GM13977 (cell line): Measurements from ENCODE around the gene HEY2.

Experiments used
- DNase-seq: peaks from one replicate; pipeline ENCODE4 v3.0.0; 2012; ENCODE audit warnings: low spot score
- CTCF ChIP-seq: IDR thresholded peaks from 2 replicates; pipeline ENCODE4 v1.5.1; 2012; ENCODE audit warnings: mild to moderate bottlenecking, control low read depth; ENCODE audit not compliant: insufficient read depth; ENCODE audit errors: extremely low read depth, missing control alignments
- in situ Hi-C: fragments of 300-500 bp; cut with MboI; formaldehyde crosslinking; loops from one replicate; pipeline ENCODE4 v1.12.0; 2022; ENCODE audit warnings: low sequenced_read_pairs, low pct_unique_long_range_greater_than_20kb, mixed read lengths, inconsistent platforms; ENCODE audit not compliant: unreplicated experiment

The HEY2 gene

DNA sequence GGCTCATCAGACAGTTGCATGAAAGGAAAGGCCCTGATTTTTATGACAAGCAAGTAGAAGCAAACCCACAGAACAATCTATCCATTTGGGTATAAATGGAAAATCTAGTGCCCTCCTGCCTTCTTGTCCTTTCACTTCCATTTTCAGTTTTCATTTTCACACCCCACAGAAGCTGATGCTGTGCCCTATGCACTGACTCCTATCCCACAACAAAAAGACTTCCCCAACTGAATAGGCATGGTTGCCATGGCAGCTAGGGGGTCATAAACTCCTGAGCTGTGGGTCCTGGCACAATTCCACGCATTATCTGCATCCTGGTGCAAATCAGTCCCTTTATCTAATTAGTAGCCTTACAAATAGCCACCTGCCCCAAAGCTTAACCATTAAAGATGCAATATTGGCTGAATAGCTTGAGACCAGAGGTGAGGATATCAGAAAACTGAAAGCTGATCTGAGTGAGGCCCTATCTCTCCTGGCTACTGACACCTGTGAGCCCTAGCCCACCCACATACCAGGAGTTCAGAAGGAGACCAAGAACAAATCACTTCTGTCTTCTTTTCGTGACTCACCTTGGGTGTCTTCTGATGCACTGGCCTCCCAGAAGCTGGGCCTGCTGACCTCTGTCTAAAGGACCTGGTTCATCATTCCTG is 34.9 kb upstream of the HEY2 start:
- in situ Hi-C loops = no loop called here
- no peak for TF ChIP-seq CTCF
- peak; percentile 6 for DNase-seq

DNA sequence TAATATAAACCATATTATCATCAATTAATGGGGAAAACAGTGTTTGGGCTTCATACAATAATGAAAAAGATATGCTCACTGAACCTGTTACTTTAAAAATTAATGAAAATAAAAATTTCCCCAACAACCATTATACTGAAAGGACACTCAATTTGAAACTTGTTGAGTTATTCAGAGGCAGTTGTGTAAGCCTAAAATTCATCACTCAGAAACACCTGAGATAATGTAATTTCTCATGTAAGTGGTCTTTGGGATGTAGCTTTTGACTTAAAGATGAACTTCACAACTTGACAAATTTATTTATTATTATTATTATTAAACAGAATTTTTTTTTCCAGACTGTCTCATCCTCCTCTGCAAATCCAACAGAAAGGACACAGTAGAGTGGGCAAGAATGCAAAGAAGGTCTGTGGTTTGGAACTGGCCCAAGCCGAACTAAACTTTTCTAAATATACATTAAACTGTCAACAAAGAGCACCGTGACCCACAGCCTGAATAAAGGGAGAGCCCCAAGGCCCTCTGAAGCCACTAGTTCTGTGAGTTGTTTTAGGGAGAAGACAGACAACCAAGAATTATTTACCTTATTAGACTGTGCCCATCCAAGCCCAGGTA is 32.2 kb upstream of the HEY2 start:
- in situ Hi-C loops = no loop called here
- TF ChIP-seq CTCF = no peak
- DNase-seq = peak; percentile 38

GRCh38 chr6:125718109-125718508 is 31.3 kb upstream of the HEY2 start:
- no peak for TF ChIP-seq CTCF
- DNase-seq = no peak
- in situ Hi-C loops = no loop called here

- DNase-seq = no peak
- TF ChIP-seq CTCF = no peak
- in situ Hi-C loops = no loop called here
These were observed 26.5 kb upstream of the HEY2 start for GRCh38 chr6:125722886-125723285.

- in situ Hi-C loops = no loop called here
- no peak for TF ChIP-seq CTCF
- no peak for DNase-seq
These were observed 22.2 kb upstream of the HEY2 start for GRCh38 chr6:125727216-125727615.

- DNase-seq = no peak
- TF ChIP-seq CTCF = no peak
- in situ Hi-C loops = no loop called here
These were observed 20.7 kb upstream of the HEY2 start for GRCh38 chr6:125728739-125729138.
